22Rv1 (cell line): ENCODE measurements around the gene TLCD1.

ENCODE experiments used
- ZFX ChIP-seq: fragments of 450-650 bp; IDR thresholded peaks from 2 replicates; pipeline ENCODE4 v1.6.1; 2017; ENCODE audit warnings: antibody characterized with exemption, borderline replicate concordance
- TF ChIP-seq, protein P1 (sequence below): fragments of 450-650 bp; IDR thresholded peaks from 2 replicates; pipeline ENCODE4 v1.5.1; 2017; ENCODE audit warnings: mild to moderate bottlenecking

DNA sequence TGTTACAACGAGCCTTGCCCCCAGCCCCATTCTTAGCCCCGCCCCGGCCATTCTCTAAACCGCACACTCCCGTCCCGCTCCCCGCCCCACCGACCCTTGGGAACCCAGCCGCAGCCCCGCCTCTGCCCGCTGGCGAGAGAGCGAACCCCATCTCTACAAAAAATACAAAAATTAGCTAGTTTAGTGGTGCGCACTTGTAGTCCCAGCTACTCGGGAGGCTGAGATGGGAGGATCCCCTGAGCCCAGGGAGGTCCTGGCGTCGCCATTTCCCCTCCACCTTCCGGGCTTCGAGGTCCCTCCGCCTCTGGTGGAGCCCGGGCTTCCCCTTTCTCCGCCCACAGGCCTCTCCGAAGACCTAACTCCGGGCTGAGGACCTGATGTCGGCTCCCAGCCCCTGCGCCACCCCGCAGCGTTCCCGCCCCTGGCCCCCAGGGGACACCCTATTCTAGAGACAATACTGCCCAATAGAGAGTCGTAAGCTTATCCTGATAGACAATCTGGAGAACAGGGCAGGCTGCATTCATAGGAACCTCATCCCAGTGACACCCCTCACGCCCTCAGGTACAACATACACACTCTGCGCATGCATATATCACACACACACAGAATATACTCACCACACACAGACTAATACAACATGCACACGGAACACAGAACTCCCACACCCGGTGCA lies 13.9 kb downstream of the TLCD1 start:
- TF ChIP-seq, protein P1, sequence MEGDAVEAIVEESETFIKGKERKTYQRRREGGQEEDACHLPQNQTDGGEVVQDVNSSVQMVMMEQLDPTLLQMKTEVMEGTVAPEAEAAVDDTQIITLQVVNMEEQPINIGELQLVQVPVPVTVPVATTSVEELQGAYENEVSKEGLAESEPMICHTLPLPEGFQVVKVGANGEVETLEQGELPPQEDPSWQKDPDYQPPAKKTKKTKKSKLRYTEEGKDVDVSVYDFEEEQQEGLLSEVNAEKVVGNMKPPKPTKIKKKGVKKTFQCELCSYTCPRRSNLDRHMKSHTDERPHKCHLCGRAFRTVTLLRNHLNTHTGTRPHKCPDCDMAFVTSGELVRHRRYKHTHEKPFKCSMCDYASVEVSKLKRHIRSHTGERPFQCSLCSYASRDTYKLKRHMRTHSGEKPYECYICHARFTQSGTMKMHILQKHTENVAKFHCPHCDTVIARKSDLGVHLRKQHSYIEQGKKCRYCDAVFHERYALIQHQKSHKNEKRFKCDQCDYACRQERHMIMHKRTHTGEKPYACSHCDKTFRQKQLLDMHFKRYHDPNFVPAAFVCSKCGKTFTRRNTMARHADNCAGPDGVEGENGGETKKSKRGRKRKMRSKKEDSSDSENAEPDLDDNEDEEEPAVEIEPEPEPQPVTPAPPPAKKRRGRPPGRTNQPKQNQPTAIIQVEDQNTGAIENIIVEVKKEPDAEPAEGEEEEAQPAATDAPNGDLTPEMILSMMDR, result no peak
- TF ChIP-seq ZFX, result no peak
